Measurements from ENCODE around the gene HSP90AA1.

Gene HSP90AA1

DNA sequence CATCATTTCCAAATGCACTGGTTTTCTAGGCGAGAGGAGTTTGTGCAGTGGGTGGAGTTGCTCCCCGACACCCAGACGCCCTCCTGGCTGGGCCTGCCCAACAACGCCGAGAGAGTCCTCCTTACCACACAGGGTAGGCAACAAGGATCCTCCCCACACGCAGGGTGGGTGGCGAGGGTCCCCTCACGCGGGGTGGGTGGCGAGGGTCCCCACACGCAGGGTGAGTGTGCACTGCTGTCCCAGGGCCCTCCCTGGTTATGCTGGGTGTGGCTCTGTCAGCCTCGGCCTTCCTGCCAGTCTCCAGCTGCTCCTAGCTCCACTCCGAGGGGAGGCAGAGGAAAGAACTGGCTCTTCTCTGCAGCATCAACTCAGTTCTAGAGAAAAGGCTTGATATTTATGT is 42.3 kb downstream of the HSP90AA1 start:
- DNase-seq (ENCODE audit: insufficient read length, low spot score) (no peak), FAIRE-seq (no peak)

DNA sequence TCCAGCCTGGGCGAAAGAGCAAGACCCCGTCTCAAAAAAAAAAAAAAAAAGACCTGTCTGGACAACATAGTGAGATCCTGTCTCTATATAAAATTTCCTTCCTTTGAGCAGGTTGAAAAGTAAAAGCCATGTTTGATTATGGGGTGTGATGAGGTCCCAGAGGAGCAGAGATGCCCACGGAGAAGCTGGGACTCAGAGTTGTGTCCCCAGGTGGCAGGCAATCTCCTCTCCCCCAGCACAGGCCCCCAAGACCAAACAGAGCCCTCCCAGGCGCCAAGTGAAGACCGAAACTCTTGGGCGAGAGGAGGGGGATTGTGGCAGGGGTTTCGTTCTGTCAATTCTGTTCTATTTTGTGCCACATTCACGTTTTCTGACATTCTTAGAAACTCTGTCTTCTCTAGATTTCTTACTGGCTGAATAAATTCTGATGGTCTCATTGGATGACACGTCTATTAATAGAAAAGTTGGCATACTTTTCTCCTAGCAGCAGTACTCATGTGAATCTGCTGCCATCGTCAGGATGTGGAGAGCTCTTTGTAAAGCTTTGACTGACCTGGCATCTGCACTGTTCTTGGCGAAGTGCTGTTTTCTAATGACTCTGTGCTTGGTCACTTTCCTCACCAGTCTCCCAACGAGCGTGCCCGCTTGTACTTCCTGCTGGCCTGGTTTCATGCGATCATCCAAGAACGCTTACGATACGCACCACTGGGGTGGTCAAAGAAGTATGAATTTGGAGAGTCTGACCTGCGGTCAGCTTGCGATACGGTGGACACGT is 43.4 kb downstream of the HSP90AA1 start:
- DNase-seq (ENCODE audit: insufficient read length, low spot score) (no peak), FAIRE-seq (no peak)

GRCh38 chr14:102042699-102043098 is 44.1 kb downstream of the HSP90AA1 start:
- DNase-seq (ENCODE audit: insufficient read length, low spot score) (no peak), FAIRE-seq (no peak)

DNA sequence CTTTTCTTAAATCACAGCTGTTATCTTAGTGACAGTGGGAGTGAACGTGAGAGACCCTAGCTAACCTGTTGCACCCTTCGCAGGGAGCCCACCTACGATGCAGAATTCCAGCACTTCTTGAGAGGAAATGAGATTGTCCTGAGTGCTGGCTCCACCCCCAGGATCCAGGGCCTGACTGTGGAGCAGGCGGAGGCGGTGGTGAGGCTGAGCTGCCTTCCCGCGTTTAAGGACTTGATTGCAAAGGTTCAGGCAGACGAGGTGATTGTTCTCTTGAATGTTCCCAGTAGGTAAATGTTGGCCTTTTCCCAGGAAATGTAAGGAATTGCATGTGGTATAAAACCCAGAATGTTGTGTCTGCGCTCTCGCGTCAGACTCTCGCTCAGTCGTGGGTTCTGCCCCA is 46.7 kb downstream of the HSP90AA1 start:
- FAIRE-seq, result no peak
- no peak for DNase-seq (ENCODE audit: insufficient read length, low spot score)

DNA sequence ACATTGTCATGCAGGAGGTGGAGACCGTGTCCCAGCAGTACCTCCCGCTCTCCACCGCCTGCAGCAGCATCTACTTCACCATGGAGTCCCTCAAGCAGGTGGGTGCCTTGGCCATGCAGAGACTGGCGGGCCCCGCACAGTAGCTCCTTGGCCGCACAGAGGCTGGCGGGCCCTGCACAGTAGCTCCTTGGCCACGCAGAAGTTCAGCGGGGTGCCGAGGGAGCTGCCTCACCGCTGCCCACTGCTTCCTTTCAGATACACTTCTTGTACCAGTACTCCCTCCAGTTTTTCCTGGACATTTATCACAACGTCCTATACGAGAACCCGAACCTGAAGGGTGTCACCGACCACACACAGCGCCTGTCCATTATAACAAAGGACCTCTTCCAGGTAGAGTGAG is 47.7 kb downstream of the HSP90AA1 start:
- no peak for FAIRE-seq
- DNase-seq (ENCODE audit: insufficient read length, low spot score), result no peak

DNA sequence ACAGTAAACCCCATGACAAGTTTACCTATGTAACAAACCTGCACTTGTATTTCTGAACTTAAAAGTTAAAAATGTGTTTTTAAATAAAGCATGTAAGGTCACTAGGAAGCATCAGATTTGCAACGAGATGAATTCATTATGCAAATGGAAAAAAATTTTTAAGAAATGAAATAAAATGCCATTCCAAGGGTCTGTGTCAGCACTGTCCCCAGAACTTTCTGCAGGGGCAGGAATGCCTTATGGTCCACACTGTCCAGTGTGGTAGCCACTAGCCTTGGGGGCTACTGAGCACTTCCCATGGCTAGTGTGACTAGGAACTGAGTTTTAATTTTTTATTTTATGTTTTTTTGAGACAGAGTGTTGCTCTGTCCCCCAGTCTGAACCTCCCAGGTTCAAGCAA is 49.2 kb downstream of the HSP90AA1 start:
- DNase-seq (ENCODE audit: insufficient read length, low spot score), result no peak
- FAIRE-seq, result no peak

- FAIRE-seq, result no peak
- no peak for DNase-seq (ENCODE audit: insufficient read length, low spot score)
These were observed 50.9 kb downstream of the HSP90AA1 start for GRCh38 chr14:102035914-102036313.

GRCh38 chr14:102034301-102034700 is 52.5 kb downstream of the HSP90AA1 start:
- no peak for DNase-seq (ENCODE audit: insufficient read length, low spot score)
- no peak for FAIRE-seq

GRCh38 chr14:102033241-102033640 is 53.6 kb downstream of the HSP90AA1 start:
- FAIRE-seq (no peak), DNase-seq (ENCODE audit: insufficient read length, low spot score) (no peak)
